ENCODE results near the gene PPIE.

Gene PPIE

GRCh38 chr1:39752703-39753102, 14.0 kb downstream of the PPIE start:
- no peak for TF ChIP-seq ZFX (IDR thresholded peaks at IDR 0.05)
- no peak for TF ChIP-seq CTCF (conservative IDR thresholded peaks at IDR 0.05)

GRCh38 chr1:39753132-39754025, 14.7 kb downstream of the PPIE start:
- TF ChIP-seq CTCF (conservative IDR thresholded peaks at IDR 0.05): no peak
- TF ChIP-seq ZFX (IDR thresholded peaks at IDR 0.05): no peak
- no peak overlapping the region for H3K27ac ChIP-seq

More at GRCh38 chr1:39752703-39753102, 14.0 kb downstream of the PPIE start:
- H3K27ac ChIP-seq: no peak overlapping the region

- TF ChIP-seq CTCF (conservative IDR thresholded peaks at IDR 0.05) (no peak), ZFX (IDR thresholded peaks at IDR 0.05) (no peak)
- no peak overlapping the region for H3K27ac ChIP-seq
Observed at GRCh38 chr1:39754026-39754570, 15.4 kb downstream of the PPIE start.

GRCh38 chr1:39754906-39755504, 16.3 kb downstream of the PPIE start:
- no peak overlapping the region for H3K27ac ChIP-seq
- TF ChIP-seq CTCF (conservative IDR thresholded peaks at IDR 0.05): no peak
- no peak for TF ChIP-seq ZFX (IDR thresholded peaks at IDR 0.05)

- no peak overlapping the region for H3K27ac ChIP-seq
Observed at GRCh38 chr1:39755965-39756659, 17.4 kb downstream of the PPIE start.

GRCh38 chr1:39757501-39757900, 18.8 kb downstream of the PPIE start:
- no peak overlapping the region for H3K27ac ChIP-seq
- TF ChIP-seq ZFX (IDR thresholded peaks at IDR 0.05) (no peak), CTCF (conservative IDR thresholded peaks at IDR 0.05) (no peak)

More at GRCh38 chr1:39755965-39756659, 17.4 kb downstream of the PPIE start:
- TF ChIP-seq ZFX (IDR thresholded peaks at IDR 0.05) (no peak), CTCF (conservative IDR thresholded peaks at IDR 0.05) (no peak)

Measured in C4-2B (cell line).